ENCODE data around the gene PTPN3.
"Not testable (repeated sequence)": the region's sequence is repeated elsewhere in the genome, so short reads cannot be mapped to it uniquely, and the experiment has no call there.

PTPN3 gene

DNA sequence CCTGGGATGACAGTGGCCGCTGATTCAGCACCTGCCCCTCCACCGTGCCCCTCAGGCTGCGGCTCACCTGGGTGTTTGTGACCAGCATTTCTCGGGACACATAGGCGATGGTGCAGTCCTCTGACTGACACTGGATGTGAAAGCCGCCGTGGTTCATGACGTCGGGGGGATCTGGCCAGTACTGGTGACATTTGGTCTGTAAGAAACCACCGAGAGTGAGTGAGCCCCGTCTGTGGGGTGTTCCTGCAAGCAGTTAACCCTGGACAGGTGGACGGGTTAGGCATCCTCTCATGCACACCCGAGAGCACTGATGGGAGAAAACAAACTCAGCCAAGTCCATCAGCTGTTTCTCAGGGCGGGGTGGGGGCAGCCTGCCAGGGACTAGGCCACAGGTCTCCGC, 114.8 kb downstream of the PTPN3 start:
- DNase-seq, result no peak

DNA sequence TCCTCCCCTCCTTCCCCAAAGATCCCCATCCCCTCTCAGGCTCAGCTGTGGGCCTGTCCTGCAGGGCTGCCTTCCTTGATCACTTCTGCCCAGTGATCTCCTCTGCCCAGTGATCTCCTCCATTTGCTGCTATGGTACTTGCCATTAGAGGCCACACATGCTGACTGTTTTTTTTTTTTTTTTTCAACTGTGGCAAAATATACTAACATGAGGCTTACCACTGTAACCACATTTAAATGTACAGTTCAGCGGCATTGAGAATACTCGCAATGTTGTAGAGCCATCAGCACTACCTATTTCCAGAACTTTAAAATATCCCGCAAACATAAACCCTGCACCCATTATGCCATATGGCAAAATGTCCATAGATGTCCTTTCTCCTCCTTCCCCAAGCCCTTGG, 115.5 kb downstream of the PTPN3 start:
- DNase-seq, result no peak

DNA sequence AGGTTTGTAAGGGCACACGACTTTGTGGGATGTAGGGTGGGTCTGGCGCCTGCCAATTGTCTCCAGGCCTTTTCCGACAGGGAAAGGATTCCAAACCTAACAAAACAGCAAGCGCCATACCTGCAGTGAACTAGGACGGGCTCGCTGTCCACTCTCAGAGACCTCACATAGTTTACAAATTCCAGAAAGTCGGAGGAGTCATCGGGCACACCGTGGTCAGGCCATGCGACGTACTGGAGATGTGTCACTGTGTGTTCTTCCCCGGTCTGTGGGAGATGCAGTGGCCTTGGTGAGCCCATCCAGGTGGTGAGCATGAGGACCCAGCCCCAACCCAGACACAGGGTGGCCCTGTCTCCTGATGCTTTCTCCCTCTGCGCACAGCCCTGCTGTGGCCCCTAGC, 115.9 kb downstream of the PTPN3 start:
- DNase-seq, result no peak

DNA sequence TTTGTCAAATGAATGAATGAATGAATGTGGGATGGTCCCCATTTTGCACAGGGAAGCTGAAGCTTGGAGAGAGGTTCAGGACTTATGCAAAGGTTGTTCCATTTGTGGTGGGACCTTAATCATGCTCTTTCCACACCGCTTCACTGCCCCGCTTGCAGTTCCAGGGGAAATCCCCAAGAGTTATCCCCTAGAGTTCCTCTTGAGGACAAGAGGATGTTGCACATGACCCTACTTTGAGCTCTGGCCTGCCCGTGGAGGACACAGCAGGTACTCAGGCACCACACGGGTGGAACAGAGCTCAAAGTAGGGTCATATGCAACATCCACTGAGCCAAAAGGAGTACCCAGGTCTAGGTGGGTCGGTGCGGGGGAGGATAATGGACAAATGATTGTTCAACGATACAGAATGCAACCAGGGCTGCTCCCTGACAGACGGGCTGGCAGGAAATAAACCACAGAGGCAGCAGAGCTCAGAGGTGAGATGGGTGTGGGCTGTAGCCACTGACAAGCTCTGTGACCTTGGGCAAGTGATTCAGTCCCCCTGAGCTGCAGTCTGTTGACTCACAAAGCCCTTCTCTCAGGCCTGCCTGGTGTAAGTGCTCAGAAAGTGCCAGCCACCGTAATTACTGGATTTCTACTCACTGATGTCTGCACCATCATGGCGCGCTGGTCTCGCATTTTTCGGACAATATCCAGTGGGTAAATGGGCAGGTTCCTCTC, 116.9 kb downstream of the PTPN3 start:
- DNase-seq, result no peak

DNA sequence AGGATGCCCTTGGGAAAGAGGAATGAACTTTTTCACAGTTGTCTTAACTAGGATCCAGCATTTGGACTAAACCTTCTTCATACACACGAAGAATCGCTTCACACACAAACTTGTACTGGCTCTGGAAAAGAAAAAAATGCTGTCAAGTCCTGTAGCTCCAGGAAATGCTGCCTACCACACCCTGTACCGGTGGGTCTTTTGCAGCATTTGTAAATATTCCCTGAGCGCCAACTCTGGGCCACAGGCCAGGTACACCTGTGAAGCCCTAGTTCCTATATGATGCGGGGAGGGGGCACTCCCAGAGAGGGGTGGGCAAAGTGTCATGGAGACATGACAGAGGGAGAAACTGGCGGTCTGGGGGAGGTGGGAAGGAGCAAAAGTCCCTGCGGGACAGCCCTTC, 118.6 kb downstream of the PTPN3 start:
- DNase-seq, result no peak

DNA sequence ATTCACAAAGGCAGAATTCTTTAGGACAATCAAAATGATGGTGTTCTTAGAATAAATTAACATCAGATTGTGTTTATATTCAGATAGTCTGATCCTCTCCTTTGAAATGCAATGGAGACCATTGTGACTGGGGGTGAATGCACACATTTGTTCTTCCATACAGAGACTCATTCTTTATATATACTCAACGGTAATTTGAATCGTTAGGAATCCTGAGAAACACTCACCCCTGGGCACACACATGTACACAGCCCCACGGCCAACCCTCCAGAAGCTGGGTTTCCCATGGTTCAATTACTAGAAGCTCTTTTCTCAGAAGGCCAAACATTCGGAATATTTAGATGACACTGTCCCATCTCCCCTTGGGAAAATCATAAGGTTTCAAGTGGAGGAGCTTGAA, 119.8 kb downstream of the PTPN3 start:
- DNase-seq, result no peak

DNA sequence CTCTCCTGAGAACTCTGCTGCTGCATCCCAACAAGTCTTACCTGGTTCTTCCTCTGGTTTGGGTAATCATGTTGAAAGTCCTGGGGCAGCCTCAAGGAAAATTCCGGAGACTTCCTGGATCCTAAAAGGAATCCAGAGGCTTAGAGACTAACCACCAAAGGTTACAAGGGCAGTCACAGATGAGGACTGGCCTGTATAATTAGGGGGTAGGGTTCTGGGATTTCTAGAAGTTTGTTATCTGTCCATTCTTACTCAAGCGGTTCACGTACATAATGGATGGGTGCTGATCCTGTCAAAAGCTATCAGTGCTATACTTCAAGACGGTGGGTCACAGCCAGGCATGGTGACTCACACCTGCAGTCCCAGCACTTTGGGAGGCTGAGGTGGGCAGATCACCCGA, 125.9 kb downstream of the PTPN3 start:
- no peak for DNase-seq

DNA sequence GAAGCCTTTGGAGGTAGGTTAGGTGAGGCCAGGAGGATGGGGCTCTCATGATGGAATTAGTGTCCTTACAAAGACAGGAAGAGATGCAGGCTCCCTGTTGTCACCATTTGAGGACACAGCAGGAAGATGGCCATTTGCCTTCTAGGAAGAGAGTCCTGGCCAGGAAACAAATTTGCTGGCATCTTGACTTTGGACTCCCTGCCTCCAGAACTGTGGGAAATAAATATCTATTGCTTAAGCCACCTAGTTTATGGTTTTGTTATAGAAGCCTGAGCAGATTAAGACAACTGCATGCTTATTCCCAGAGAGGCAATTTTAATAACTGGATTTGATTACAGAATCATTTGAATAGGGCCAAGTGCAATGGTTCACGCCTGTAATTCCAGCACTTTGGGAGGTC, 126.7 kb downstream of the PTPN3 start:
- DNase-seq, result no peak

DNA sequence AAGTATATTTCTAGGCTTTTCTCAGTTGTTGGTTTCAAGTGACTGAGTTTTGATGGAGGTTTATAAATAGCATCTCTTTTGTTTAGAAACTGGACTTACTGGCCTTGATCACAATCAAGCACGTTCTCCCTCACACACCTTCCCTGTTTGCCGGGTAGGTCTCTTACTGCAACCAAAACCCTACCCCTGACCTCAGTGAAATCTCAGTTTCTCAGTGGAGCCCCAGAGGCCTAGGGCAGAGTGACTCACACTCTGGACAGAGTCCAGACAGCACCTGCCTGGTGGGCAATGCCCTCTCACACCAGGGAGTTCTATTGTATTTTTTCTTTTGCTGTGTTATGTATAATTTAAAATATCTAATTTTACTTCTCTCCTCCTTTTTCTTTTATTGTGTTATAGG, 128.8 kb downstream of the PTPN3 start:
- DNase-seq, result no peak

DNA sequence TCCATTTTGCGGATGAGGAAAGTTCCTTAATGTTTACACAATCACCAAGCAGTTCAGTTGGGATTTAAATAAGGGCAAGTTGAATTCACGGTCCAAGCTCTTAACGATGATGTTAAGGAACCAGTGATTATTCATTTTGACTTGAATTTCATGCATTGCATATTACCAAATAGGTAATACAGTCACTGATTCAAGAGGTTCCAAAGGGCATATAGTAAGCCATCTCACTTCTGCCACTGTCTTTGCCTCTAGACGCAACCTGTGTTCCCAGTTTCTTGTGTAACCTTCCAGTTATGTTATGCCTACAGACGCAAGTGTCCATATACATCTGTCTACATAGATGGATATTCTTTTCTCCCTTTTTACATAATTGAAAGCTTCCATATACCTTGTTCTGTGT, 137.3 kb downstream of the PTPN3 start:
- DNase-seq, result no peak

DNA sequence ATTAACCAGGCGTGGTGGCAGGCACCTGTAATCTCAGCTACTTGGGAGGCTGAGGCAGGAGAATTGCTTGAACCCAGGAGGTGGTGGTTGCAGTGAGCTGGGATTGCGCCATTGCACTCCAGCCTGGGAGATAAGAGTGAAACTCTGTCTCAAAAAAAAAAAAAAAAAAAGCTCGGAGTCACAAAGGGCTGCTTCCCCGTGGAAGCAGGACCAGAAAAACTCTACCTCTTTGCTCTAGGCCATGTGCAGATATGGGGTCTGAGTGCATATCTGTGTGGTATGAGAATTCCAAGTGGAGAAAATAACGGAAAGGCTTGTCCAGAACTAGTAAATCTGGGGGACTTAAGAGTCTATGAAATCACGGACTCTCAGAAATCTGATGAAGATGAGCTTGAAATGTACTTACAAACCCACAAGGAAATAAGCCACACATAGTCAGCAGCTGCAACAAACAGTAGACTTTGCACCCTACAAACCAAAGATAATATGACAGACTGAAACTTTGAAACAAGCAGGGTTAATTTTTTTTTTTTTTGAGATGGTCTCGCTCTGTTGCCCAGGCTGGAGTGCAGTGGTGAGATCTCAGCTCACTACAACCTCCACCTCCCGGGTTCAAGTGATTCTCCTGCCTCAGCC, 139.0 kb downstream of the PTPN3 start:
- not testable (repeated sequence) for DNase-seq

DNA sequence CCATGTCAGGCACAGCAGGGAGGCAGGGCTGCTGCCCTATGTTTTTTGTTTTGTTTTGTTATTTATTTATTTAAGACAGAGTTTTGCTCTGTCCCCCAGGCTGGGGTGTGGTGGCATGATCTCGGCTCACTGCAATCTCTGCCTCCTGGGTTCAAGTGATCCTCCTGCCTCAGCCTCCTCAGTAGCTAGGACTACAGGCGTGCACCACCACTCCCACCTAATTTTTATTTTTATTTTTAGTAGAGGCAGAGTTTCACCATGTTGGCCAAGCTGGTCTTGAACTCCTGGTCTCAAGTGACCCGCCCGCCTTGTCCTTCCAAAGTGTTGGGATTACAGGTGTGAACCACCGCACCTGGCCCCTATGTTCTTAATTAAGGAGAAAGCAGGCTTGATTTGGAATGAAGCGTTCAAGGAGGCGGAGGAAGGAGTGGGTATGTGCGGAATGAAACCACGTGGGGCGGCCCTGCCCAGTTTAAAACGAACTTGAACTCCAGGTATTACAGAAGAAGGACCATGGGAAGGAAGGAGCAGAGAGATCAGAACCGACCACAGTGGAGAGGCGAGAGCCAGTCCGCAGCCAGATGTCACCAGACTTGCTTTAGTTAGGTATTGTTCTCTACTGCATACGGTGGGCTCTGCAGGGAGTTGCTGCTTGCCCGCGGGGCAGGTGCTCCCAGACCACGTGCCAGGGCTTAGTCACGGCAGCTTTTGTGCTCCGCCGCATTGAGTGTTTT, 142.4 kb downstream of the PTPN3 start:
- no peak for DNase-seq

DNA sequence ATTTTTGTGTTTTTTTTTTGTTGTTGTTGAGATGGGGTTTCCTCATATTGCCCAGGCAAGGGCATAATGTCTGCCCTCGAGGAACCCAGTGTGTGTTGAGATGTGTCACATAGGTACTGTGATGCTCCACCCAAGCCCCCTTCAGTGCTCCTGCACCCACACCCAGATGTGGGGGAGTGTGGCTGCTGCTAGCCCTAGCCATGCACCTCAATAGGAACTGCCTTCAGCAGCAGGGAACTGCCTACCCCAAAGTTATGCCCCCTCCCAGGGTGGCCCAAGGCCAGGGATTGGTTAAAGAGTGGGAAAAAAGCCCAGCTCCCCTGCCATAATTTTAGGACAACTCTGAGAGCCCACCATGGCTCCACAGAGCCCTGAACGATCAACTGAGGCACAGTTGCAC, 143.9 kb downstream of the PTPN3 start:
- no peak for DNase-seq

DNA sequence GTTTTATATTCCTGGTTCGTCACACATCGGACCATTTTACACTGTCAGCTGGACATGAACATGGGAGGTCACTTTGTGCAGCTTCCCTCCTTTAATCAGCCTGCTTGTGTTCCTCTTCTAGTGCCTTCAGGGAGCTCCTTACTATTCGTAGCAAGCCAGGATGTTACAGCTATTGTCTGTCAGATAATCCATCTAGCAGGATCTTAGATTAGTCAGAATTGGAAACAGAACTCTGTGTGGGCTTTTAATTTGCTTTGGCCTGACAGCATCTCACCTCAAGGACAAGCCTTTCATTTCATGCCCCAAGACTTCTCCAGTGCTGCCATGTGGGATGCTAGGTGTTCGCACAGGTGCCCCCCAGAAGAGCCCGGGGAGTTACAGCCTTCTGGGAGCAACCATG, 147.1 kb downstream of the PTPN3 start:
- DNase-seq, result no peak

DNA sequence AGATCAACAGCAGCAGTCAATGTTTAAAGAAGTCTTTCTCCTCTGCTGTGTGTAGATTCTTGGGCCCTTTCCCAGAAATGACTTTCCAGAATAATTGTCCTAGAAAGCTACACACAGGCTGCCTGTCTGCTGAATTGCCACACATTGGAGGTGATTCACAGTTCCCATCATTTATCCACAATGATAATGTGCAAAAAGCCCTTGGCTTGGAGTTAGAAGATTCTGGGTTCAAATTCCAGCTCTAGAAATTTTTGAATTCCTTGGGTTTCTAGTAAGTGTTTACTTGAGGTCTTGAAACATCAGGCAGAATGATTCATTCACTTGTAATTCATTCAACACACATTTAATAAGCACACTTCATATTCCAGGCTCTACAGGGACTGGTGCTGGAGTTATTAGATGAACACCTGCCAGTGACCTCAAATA, 148.7 kb downstream of the PTPN3 start:
- peak in 1 of 2 experiments; percentile 35 for DNase-seq

DNA sequence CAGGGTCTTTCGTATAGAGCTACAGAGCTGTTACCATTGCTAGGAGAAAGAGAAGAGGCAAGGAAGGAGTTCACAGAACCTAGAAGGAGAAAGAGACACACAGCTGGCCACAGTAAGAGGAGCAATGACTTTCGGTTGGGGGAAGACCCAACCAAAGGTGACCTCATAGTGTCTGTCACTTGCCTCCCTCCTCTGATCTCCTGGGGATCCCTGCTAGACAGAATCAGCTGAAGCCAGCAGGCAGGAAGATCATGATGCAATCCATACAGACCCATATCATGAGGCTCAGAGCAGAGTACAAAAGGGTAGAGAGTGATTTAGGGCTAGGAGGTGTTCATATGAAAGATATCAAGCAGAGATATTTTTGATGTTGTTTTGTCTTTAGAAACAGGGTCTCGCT, 151.2 kb downstream of the PTPN3 start:
- no peak for DNase-seq

DNA sequence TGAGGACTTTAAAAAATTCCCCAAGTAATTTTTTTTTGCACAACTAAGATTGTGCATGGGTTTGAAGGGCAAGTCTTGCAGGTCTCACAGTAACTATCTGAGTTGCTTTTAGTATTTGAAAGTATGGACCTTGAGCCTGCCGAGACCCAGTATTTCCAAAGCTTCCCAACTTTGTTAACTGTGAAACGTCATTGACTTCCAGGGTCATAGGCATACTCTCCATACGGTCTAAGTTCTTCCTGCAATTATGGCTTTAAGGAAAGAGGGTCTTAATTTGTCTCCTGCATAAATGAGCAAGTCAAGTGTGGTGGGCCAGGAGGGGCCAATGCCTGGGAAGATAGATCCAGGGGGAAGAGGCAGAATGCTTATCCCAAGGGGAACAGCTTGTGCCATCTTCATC, 153.2 kb downstream of the PTPN3 start:
- no peak for DNase-seq

DNA sequence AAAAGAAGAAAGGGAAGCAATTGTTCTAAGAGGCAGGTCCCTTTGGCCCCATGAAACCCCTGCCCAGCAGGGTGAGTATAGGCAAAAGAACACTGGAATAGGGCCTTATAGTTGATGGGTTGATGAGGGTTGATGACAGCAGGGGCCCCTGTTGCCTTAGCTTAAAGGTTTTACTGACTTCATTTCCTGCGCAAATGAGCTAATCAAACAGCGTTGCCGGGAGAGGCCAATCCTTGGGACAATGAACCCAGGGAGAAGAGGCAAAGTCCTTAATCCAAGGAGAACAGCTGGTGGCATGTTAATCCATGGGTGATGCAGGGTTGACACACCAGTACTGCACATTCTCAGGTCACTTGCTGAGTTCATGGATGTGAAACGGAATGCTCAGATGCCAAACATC, 155.2 kb downstream of the PTPN3 start:
- DNase-seq, result no peak

DNA sequence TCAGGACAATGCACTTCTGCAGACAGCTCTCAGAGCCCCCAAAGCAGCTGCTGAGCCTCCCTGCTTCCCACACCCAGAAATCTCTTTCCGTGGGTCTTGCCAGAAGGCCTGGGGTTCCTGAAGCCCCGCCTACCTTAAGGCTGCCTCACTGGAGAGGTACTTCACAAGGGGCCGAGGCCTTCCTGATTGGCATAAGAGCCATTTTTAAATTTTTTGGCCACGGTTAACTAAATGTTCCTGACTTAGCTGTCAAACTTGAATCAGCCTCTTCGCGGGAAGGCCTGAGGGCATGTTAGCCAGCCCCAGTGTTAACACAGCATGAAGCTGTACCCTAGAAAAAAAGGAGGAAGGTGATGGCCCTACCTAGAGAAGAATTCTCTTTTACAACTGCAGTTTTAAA, 156.5 kb downstream of the PTPN3 start:
- DNase-seq, result no peak

DNA sequence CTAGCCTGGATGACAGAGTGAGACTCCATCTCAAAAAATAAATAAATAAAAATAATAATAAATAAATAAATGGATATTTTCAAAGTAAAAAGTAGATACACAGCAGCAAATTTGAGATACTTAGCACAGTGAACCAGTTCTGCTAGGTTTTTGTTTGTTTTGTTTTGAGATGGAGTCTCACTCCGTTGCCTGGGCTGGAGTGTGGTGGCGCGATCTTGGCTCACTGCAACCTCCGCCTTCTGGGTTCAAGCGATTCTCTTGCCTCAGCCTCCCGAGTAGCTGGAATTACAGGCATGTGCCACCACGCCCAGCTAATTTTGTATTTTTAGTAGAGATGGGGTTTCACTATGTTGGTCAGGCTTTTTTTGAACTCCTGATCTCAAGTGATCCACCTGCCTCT, 157.1 kb downstream of the PTPN3 start:
- not testable (repeated sequence) for DNase-seq

DNA sequence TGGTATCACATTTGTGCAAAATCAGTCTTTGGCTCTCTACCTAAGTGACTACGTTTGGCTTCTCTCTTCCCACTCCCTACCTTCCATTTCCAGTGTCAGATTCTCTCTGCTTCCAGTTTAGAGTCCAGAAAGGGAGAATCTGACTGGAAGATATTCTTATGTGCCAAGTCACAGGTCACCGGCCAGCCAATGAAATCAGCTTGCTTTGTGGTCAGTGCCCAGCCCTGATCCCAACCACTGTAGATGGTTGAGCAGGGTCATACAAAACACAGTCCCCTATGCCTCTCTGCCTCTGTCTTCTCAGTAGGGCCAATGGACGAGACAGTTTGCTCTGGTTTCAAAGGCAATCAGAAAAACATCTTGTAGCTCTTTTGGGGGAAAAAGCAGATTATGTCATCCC, 161.7 kb downstream of the PTPN3 start:
- DNase-seq, result no peak

DNA sequence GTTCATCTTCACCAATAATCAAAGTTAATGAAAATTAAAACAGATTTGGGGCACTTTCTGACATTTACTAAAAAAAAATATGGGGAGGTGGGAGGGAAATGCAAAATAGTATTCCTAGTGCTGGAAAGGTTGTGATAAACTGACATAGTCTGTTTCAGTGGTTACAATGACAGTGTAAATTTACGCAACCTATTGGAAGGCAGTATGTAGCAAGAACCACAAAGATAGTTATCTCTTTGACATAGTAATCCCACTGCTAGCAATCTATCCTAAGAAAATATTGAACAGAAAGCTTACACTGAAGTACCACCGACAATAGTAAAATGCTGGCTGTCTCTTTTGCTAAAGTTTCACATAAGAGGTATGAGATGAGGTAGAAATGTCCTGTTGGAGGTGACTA, 162.2 kb downstream of the PTPN3 start:
- DNase-seq, result no peak

DNA sequence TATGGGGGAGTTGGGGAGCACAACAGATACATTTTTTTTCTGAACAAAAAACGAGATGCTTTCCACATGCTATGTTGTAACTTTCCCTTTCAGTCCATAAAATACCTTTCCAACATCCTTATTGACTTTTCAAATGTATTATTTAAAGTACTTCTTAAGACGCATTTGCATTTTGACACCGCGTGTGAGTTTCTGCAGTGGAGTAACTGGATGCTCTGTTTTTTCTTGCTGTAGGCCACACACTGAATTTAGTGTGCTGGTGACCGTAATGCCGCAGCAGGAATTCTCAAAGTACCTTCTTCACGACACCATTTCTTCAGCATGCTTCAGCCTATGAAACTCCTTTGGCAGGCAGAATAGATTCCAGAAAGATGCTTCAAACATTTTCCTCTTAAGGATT, 163.0 kb downstream of the PTPN3 start:
- DNase-seq, result no peak

DNA sequence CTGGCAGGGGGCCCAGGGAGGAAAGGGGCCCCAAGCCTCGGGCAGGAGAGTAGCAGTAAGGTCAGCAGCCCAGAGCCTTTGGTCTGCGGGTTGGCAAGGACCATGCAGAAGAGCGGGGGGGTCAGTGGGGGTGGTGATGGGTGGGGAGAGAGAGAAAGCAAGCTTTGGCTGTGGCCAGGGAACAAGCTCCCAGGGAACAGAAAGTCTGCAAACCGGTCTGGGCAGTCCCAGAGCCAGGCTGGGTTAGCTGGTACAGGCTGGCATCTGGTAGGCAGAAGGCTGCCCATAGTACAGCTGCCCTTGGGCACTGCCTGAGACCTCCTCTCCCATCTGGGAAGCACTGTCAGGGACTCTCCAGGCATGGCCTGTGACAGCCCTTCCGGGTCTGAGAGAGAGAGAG, 166.8 kb downstream of the PTPN3 start:
- DNase-seq, result no peak
